ENCODE data around the gene TIGD3. TPM values are rescaled to one million over a fixed set of nuclear protein-coding genes. Genes with fewer than 3 reads are reported as not detected.

The TIGD3 gene
- total and polyA plus RNA-seq, 9 of the 15 experiments (the other 6 are each of a cell fraction or from before 2014, with no cell fraction given), result 0.06 to 1.3 (median 0.56) TPM

GRCh38 chr11:65399249-65399648, 44.7 kb downstream of the TIGD3 start:
- FAIRE-seq, result no peak
- Histone ChIP-seq H3K9me1 (ENCODE audit: control insufficient read depth, insufficient read depth, low read length) (no peaks in the 10 kb centered on the region), H3K27ac (ENCODE audit: extremely low read depth, low read depth, low read length) (no peak overlapping the region), H2AFZ (ENCODE audit: low read depth, low read length) (no peak overlapping the region), H3K4me1 (replicated peaks in 1 of 2; ENCODE audit: control insufficient read depth in 2 of 2, insufficient read depth in 2 of 2, low read length in 2 of 2) (peaks cover 9 to 52% of the 10 kb centered on the region in 2 experiments), H3K36me3 (ENCODE audit: control insufficient read depth, insufficient read depth, low read length) (peaks cover 78% of the 10 kb centered on the region; the same call in 2 of the 3 replicates), H3K9ac (ENCODE audit: insufficient read depth in 1 of 2, low read depth in 2 of 2, low read length in 2 of 2) (peak overlapping the region in 1 of 2 experiments; percentile 77; a peak in 1 of 4 replicates), H3K79me2 (ENCODE audit: control insufficient read depth, insufficient read depth, low read length) (no peaks in the 10 kb centered on the region), H3K9me3 (replicated peaks; ENCODE audit: control insufficient read depth, insufficient read depth, low read depth, low read length) (no peaks in the 10 kb centered on the region), H4K20me1 (replicated peaks; ENCODE audit: control insufficient read depth, insufficient read depth, low read length) (peaks cover 4% of the 10 kb centered on the region; the same call in 1 of the 2 replicates), H3K4me3 (no peak overlapping the region), H3K27me3 (ENCODE audit: control insufficient read depth in 2 of 2, insufficient read depth in 2 of 2, low read length in 2 of 2) (no peaks in the 10 kb centered on the region), H3K4me2 (ENCODE audit: insufficient read depth, low read length) (no peak overlapping the region)
- no peak for ATAC-seq
- no peak for DNase-seq (ENCODE audit: extremely low read depth in 1 of 4, low spot score in 3 of 4)
- POLR2A ChIA-PET, result interaction anchor here (0.7 to 12.2 kb wide), 4 partner anchors 24 to 101 kb away, joined by 3 to 185 read pairs (median 12); partner anchors contain the start of genes MALAT1 and NEAT1
- in situ Hi-C loops (cut with MboI), result no loop called here
- intact Hi-C loops (cut with micrococcal nuclease), result no loop called here
- no TSS peak for BruUV-seq (replicated peaks)
- CTCF ChIA-PET (ENCODE audit: low intra/inter-chr PET ratio), result interaction anchor here (0.5 kb wide), 1 partner anchor 34 kb away, joined by 3 read pairs; no protein-coding TSS in a partner anchor
- 93% methylated on average over 13 of the region's 13 CpGs for WGBS (ENCODE audit: insufficient coverage, low coverage, missing lambda C conversion rate)
- no peak for TF ChIP-seq NCOR1 (IDR thresholded peaks at IDR 0.05)
- no peak for TF ChIP-seq MYC (IDR thresholded peaks at IDR 0.05; ENCODE audit: low read depth, low read length)
- no peak for TF ChIP-seq MYC (CRISPR knock-in tag; IDR thresholded peaks at IDR 0.05; ENCODE audit: borderline replicate concordance, low read depth)
- no peak for TF ChIP-seq BRF2 (IDR thresholded peaks at IDR 0.05; ENCODE audit: borderline replicate concordance, insufficient read depth, insufficient read length)
- no peak for TF ChIP-seq CHD1 (IDR thresholded peaks at IDR 0.05; ENCODE audit: low read length)
- no peak for TF ChIP-seq CREB1 (IDR thresholded peaks at IDR 0.05)
- TF ChIP-seq CREB1 (CRISPR knock-in tag; IDR thresholded peaks at IDR 0.05), result no peak
- no peak for TF ChIP-seq ZBTB5 (IDR thresholded peaks at IDR 0.05)
- no peak for TF ChIP-seq POLR2H (tag; IDR thresholded peaks at IDR 0.05; ENCODE audit: low read depth)
- TF ChIP-seq HDAC2 (IDR thresholded peaks at IDR 0.05), result no peak
- TF ChIP-seq ELK1 (CRISPR knock-in tag; IDR thresholded peaks at IDR 0.05), result no peak
- TF ChIP-seq YY1 (IDR thresholded peaks at IDR 0.05; ENCODE audit: borderline replicate concordance in 1 of 3, control insufficient read depth in 1 of 3, extremely low read depth in 1 of 3, insufficient read depth in 3 of 3, insufficient read length in 1 of 3, insufficient replicate concordance in 2 of 3, low read depth in 1 of 3, low read length in 2 of 3), result no peak
- no peak for TF ChIP-seq ZNF197 (CRISPR knock-in tag; IDR thresholded peaks at IDR 0.05; ENCODE audit: low read depth)
- no peak for TF ChIP-seq BRF1 (IDR thresholded peaks at IDR 0.05; ENCODE audit: borderline replicate concordance, extremely low read depth, insufficient read length)
- TF ChIP-seq E2F5 (CRISPR knock-in tag; IDR thresholded peaks at IDR 0.05), result no peak
- no peak for TF ChIP-seq POLR3A (IDR thresholded peaks at IDR 0.05; ENCODE audit: borderline replicate concordance, extremely low read depth, insufficient read depth, insufficient read length)
- TF ChIP-seq HNRNPK (IDR thresholded peaks at IDR 0.05; ENCODE audit: low read depth, low read length, poor library complexity, severe bottlenecking), result no peak
